GM04504 (cell line): Measurements from ENCODE around the gene H2BK1.

Experiments used
- DNase-seq: peaks from one replicate; pipeline ENCODE4 v3.0.0-alpha.2; 2012; ENCODE audit warnings: low read depth

The H2BK1 gene

DNA sequence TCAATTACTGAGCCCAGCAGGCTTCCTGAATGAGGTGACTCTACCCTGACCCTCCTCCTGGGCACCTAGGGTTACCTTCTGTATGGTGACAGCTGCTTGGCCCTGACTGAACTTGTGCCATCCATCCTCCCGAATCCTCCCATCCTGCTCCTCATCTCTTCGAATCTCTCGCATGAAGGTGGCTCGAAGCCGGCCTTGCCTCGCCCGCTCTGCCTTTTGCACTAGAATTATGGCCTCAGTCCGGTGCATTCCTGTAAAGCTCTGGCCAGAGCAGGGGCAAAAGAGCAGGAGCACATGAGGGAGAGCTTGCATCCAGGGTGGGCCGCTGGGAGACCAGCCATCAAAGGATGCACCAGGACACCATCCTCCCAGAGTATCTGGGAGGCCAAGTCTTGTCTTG, 7.5 kb downstream of the H2BK1 start:
- no peak for DNase-seq

DNA sequence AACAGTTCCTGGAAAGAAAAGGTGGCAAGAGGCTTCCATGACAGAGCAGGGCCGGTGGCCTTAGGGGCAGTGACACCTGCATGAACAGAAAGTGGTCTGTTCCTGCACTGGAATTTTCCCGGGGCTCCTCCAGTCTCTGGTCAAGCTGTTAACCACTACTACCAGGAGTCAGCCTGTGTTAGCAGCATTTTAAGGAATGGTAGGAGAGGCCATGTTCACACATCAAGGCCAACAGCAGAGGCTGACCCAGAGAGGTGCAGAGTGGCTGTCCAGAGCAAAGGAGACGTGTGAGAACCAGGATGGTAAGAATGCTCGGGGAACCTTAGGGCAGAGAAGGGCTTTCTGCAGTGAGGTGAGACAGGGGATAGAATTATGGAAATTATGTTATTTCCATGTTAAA, 8.5 kb downstream of the H2BK1 start:
- DNase-seq = no peak

DNA sequence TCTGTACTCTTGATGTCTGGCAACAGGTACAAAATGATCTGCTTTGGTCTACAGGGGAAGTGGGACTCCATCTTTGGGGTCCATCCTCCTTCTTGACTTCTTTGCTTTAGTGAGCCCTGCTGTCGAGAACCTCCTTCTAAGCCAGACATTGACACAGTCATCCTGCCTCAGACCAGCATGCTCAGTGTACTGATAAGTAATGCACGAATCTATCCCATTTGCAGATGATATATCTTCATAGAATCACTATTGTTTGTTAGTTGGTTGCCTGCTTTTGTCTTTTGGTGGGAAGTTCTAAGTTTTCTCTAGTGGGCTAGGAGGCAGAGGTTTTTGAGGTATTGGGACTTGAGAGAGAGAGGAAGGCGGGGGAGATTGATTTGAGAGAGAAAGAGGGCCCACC, 8.9 kb downstream of the H2BK1 start:
- DNase-seq = no peak

DNA sequence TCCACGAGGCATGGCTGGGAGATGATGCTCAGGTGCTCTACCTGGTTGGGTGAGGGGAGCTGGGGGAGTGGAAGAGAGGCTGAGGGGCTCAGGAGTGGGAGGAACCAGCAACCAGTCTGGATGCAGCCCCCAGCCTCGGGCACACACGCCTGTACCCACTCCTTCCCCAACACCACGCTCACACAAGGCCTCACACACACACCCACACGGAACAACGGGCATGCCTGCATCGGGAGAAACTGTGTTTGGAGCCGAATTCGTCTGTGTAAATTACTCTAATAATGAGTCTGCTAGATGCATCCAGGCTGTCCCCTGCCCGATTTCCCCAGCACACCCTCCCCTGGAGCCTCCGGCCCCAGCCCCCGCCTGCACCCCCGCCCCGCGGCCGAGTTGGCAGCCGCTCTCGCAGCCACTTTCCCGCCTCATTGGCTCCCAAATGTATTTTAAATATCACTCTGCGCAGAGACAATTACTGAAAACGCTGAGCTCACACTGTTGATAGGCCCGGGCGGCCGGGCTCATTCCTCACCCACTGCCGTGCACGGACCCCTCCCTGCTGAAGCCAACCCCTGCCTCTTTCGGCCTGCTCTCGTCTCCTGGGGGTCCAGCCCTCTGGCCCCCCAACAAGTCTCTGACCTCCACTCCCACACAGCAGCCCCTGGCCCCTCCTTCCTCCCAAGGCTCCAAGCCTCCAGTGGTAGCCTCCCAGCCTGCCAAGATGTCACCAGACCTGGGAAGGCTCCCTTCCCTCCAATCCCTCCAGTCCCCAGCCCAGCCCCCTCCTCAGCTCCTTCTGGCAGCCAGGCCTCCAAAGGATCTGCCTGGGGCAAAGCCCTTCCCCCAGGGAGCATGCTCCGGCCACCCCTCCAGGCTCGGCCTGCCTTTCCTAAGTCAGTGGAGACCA, 11.1 kb downstream of the H2BK1 start:
- no peak for DNase-seq

DNA sequence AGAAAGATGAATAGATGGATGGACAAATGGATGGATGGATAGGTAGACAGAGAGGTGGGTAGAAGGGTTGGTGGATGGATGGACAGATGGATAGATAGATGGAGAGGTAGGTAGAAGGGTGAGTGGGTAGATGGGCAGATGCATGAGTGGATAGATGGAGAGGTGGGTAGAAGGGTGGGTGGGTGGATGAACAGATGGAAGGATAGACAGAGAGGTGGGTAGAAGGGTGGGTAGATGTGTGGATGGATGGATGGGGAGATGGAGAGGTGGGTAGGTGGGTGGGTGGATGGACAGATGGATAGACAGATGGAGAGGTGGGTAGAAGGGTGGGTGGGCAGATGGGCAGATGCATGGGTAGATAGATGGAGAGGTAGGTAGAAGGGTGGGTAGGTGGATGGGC, 12.4 kb downstream of the H2BK1 start:
- DNase-seq = no peak

DNA sequence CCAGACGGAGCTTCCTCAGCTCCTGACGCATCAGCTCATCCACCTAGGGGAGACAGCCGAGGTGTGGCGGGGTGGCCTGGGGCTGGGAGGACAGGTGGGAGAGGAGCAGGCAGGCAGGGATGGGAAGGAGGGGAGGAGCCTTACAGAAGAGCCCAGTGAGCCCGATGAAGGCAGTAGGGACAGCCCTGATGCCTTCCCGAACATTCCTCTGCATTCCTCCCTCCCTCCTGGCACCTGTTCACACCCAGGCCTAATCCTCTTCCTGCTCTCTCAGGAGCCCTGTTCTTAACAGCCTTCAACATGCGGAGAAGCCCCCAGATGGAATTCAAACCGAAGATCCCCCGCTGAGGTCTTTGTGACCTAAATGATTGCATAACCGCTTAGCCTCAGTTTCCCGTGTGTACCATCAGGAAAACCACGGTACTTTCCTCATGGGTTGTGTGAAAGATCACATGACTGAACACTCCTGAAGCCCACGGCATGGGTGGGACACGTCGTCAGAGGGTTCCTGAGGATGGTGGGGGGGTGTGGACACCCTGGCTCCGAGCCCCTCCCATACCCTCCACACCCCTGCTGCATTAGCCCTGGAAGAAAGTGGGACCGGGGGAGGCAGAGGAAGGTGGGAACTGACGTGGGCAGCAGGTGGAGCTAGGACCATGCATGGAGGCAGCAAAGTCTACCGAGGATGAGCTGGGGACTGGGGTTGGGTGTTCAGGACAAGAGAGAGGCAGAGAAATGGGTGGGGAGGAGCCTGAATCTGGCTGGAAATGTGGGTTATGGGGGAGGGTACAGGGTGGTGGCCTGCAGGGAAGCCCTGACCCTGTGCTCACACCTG, 14.5 kb downstream of the H2BK1 start:
- no peak for DNase-seq

DNA sequence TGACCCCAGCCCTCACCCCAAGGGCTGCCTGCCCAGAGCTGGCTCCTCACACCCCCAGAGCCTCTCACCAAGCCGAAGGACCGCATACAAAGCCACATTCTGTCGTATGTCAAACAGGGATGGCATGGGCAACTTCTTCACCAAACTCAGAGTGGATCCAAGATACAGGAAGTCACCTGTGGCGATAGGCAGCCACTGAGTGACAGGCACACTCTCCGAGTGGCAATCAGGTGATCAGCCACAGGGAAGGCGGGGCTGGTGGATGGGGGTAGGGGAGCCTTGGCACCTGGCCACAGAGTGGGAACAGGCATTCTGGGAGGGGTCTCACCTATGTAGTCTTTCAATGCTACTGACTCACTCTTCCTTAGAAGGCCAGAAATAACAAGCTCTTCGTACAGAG, 16.1 kb downstream of the H2BK1 start:
- DNase-seq = no peak

DNA sequence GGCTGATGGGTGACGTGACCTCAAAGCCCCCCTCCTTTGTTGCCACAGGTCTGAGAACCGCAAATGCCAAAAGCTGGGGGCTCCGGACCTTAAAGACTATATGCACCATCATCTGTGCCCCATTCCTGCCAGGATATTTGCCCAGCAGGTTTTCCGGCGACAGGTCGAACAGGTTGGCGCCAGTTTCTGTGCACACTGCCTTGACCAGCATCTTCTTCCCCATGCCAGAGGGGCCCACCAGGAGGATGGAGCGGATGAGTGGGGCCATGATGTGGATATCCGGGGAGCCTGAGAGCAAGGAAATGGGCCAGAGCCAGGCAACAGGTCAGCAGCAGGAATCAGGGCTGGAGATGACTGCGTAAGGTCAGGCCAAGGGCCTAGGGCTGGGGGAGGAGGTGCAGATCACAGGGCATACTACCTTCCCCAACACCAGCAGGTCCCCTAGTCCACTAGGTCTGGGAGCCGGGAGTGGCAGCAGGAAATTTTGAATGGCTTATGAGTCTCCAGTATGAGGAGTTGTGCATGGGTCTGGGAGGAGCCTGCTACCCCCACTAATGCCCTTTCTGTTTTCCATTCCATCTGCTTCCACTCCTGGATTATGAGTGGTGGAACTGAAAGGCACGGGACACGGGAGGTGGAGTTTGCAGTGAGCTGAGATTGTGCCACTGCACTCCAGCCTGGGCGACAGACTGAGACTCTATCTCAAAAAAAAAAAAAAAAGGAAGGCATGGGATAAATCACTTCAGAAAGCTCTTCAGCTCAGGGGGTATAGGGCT, 16.9 kb downstream of the H2BK1 start:
- DNase-seq = no peak

DNA sequence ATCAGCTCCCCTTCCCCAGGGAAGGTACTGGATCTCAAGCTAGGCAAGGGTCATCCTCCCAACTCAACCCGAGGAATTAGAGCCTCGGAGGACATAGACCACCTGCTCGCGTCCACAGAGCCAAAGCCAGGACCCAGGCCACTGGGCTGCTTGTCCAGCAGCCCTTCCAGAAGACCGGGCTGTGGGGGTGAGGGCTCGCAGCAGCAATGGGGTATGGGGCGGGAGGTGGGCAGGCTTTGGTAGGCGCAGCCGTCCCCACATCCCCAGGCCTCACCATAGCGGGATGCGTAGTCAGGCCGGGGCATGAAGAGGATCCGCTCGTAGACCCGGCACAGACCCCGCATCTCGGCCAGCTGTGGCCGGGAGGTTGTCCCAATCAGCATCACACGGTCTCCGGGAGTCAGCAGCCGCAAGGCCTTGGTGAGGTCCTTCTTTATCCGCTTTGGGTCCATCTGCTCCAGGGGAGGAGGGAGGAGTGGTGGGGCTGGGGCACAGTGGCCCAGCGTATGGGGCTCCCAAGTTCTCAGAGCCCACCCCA, 18.2 kb downstream of the H2BK1 start:
- no peak for DNase-seq

DNA sequence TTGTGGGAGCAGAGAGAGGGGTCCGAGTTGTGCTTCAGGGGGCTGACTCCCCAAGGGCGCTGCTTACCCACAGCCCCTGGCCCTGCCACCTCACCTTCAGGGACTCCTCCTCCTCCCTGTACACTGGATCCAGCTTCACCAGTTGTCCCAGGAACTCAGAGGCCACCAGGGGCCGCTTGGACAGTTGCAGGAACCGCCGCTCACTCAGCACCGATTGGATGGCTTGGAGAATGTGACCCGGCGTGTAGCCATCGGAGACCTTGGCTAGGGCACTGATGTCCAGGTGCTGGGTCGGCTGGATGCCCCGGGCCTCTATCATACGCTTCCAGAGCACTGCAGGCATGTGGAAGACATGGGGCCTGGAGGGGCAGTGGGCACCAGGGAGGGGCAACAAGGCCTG, 18.7 kb downstream of the H2BK1 start:
- no peak for DNase-seq

DNA sequence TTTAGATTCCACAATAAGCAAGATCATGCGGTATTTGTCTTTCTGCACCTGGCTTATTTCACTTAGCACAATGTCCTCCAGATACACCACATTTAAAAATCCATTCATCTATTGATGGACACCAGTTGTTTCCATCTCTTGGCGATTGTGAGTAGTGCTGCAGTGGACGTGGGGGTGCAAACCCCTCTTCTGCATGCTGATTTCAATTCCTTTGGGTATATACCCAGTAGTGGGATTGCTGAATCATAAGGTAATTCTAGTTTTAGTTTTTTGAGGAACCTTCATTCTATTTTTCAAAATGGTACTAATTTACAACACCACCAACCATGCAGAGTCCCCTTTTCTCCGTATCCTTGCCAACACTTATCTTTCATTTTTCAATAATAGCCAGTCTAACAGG, 21.2 kb downstream of the H2BK1 start:
- no peak for DNase-seq

DNA sequence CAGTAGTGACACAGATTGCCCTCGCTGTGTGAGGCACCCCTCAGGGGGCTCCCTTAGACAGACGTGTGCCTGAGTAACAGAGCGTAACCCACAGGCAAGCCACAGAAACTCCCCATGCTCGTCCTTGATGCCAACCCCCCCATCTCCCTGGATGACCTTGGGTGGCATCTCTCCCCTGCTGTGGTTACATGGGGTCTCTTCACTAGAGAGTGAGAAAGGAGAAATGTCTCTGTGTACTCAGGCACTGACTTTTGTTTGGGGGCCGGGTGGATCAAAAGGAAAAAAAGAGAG, 22.1 kb downstream of the H2BK1 start:
- DNase-seq = no peak

DNA sequence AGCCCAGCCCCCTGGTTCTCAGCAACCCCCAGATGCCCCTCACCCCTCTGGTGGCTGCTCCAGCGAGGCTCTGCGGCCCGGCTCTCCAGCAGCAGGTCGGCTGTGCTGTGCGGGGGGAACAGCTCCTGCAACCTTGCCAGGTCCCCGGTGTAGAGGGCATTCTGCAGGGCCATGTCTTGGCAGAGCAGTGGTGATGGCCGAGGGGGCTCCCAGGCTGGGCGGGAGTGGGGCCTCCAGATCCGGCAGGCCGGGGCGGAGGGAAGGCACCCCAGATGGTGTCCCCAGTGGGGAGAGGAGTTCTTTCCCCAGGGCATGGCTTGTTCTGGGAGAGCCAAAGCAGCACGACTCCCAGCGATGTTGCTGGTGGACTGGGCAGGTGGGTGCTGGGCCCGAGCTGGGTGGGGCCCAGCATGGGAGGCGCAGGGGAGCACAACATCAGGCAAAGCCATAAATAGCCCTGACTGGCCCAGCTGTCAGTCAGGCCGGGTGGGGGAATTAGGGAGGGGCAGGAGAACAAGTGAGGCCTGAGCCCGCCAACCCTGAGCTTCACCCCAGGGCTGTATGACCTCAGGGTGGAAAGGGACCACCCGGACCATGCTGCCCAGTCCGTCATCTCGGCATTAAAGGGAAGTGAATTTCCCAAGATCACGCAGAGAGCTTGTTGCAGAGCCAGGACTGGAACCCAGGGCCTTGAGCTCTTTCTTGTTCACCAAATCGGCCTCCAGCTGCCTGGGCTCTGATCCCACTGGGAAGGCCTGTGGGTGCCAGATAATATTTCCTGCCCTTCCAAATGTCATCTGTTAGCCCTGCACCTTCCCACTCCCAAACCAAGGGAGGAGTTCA, 22.7 kb downstream of the H2BK1 start:
- DNase-seq = no peak

DNA sequence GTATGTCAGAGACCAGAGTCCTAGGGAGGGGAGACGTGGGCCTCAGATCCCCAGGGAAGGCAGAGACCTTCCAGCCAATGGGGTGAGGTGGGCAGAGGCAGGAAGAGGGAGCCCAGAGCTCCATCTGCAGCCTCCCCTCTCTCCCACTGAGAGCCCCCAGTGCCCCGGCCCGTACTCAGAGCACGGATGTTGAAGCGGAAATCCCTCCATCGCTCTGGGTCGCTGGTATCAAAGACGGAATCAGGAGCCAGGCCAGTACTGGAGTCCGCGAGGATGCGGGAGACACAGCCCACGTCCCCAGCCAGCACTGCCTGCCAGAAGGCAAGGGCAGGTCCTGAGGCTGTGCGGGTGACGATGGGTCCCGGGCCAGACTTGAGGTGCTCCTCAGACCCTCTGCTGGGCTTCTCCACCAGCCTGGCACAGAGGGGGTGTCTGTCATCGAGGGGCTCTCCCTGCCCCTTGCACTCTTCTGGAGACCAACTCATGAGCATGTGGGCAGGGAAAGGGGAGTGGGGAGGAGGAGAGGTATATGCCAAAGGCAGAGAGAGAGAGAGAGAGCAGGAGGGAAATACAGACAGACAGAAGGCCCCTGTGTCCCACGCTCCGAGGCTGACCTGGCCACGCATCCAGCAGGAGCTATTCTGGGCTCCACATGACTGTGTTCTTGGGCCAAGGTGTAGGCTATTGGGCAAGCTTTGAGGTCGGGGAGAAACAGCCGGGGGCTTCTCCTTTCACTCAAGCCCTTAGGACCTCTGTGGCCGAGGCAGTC, 23.5 kb downstream of the H2BK1 start, which contains the start of gene ASB10:
TSS of gene ASB10 (minus strand) at position 611 of the 769 bp plus-strand sequence. CDS start at position 491, 120 bp downstream.
- no peak for DNase-seq

DNA sequence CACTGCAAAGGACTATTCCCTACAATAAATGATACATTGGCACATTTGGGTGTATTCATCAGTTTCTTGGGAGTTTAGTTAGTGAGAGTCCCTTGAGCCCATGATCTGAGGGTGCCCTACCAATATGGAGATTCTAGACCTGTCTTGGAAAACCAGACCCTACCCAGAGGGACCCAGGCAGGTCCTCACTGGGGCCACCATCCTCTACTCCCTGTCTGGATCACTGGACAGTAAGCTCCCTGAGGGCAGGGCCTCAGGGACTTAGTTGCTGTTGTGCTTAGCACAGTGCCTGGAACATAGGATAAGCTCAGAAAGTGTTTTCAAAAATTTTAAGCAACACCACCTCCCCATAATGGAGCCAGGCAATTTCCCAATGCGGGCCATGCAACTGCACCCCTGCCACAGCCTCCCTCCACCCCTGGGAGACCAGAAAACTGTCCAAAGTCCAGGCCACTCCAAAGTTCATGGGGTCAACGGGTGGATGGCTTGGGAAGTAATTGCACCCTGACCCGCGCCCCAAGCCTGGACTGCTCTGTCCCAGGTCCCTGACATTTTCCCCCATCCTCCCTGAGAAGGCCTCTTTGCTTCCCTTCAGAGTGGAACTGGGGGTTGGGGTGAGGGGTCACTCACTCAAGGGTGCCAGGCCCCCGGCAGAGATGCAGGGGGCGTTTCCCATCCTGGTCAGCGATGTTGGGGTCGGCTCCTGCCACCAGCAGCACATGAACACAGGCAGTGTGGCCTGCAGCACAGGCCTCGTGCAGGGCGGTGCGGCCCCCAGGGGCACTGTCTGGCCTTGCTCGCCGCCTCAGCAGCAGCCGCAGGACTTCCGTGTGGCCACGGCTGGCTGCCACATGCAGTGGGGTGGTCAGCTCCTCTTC, 24.3 kb downstream of the H2BK1 start:
- no peak for DNase-seq

DNA sequence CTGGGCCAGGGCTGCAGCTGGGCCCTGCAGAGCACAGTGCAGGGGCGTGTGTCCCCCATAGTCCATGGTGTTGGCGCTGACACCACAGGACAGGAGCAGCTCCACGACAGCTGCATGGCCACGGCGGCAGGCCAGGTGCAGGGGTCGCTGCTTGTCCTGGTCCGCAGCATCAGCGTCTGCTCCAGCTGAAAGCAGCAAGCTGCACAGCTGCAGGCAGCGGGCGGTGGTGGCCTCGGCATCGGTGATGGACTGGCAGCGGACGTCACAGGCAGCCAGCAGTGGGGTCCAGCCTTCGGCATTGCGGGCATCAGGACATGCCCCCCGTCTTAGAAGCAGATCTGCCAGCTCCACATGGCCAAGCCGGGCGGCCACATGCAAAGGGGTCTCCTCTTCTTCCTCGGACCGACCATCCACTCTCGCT, 29.3 kb downstream of the H2BK1 start:
- no peak for DNase-seq

DNA sequence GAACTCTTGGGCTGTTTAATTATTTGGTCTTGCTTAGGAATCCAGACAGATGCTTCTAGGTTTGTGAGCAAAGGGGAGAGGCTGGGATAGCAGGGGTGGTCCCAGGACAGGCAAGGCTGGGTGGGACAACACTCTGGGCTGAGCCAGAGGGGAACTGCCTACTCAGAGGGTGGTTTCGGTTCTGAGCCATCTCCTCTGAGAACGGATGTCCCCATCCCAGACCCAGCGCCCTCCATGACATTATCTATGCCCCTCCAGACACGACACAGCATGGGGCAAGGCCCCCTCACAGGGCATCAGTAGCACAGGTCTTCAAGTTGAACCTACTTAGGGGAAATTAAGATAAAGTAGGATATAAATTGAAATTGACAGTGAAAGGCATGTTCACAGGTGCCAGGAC, 30.3 kb downstream of the H2BK1 start:
- no peak for DNase-seq

DNA sequence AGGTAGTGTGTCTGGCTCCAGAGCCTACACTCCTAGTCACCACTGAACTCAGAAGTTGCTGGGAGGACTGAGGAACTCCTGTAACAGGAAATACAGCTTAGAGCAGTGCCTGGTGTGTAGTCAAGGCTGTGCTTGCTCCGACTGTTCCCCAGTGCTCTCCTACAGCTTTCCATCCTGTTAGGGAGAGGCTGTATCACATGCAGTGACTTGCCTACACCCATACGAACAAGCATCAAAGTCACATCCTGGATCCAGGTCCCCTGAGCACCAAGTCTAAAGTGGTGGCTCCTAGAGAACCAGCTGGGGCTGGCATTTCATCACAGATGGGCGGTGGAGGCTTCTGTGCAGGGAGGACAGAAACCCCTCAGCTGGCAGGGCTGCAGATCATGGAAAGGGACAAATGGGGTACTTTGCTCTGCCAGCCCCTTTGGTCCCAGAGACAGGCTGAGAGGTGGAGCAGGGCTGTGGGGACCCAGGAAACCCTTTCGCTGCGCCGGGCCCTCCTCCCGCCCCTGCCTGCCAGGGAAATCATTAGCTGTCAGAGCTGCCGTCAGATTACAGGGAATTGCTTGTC, 30.9 kb downstream of the H2BK1 start:
- DNase-seq = no peak

DNA sequence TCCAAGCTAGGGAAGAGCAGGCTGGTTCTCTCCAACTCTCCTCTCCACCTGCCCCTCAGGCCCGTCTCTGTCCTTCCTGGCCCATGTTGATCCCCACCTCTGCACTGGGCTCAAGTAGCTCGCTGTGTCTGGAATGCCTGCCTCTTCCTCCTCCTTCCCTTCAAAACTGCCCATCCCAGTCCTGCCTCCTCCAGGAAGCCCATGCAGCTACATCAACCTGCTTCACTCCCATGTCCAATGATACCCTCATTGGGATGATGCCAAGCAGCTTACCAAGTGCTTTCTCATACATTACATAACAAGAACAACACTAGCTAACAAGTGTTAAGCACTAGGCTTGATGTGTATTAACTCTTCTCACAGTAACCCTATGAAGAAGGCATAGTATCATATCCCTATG, 31.5 kb downstream of the H2BK1 start:
- no peak for DNase-seq
